Activated gamma-delta T cell (primary cell): ENCODE data around the gene CNTNAP2.

Experiments
- DNase-seq: peaks from one replicate; lab custom pipeline; 2025; lab: John Stamatoyannopoulos, UW

CNTNAP2 gene

DNA sequence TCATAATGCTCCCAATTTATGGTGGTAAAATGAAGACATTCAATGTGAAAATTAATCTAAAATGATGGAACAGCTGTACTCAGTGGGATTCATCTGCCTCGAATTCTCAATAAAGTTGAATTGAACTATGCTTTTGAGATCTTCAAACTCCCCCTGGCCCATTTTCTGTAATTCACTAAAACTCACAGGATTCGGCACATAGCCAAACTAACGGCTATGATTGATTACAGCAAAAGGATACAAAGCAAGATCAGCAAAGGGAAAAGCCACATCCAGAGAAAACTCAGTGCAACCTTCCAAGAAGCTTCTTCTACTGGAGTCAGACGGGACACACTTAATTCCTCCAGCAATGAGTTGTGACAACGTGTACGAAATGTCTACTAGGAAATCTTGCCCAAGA, 307.5 kb downstream of the CNTNAP2 start:
- DNase-seq: no peak

DNA sequence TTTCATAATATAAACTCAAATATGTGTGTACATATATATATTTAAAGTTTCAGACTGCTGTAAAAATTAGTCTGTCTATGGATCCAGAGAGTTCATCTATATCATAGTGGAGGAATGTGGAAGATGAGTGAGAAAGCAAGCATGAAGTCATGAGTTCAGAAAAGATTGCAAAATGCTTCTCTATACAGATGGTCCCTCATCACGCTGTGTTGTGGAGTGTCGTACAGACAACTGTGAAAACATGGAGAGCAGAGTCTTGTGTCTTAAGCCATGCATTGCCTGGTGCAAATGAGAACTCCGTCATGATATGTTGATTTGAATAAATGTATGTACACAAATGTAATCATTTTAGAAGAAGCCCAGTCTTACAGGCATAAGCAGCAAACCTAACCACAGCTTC, 316.9 kb downstream of the CNTNAP2 start:
- no peak for DNase-seq

DNA sequence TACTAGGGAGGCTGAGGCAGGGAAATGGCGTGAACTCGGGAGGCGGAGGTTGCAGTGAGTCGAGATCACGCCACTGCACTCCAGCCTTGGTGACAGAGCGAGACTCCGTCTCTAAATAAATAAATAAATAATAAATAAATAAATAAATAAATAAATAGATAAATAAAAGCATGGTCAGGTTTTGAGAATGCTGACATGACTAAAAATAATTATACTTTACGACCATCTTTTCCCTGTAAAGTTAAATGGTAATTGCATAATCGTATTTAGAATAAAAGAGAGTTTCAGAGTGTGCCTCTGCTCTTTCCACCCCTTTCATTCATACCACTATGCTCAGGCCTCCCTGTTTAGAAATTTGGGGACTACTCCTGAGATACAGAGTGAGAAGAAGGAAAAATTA, 326.5 kb downstream of the CNTNAP2 start:
- DNase-seq: no peak

DNA sequence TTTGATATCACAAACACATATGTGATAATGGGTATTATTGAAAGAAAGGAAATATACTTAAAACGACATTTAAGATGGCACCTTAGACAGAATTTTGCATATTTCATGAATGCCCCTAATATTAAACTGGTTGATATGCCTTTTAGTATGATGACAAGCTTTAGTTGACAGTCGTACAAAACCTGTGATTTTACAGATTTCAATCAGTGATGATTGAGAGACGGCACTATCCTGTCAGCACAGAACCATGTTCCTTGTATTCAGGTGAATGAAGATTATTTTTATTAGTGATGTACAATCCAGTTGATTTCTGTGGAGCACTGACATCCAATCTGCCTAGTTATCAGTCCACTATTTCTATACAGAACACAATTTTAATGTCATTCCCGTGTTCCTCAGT, 333.0 kb downstream of the CNTNAP2 start:
- DNase-seq: no peak

DNA sequence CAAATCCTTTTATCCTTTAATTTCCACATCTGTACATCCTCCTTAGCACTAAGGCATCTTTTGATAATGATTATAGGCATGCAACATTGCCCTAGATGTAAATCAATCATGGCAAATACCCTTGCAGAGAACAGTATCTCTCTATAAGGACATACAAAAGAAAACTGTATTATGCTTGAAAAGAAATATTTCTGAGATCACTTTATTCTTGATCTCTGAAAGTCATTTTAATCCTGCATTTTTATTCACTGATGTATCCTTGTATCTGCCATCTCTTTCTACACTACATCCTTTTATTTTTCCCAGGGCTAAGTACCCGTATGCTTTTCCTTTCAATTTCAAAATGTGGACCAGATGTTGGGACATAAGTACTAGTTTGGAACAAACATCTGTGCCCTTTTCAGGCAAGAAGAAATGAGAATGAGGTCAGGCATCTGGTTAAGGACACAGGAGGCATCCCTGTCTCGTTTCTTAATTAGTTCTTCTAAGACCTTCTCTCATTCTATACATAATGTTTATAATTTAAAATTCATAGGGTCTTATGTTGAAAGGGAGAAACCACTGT, 338.6 kb downstream of the CNTNAP2 start:
- no peak for DNase-seq

DNA sequence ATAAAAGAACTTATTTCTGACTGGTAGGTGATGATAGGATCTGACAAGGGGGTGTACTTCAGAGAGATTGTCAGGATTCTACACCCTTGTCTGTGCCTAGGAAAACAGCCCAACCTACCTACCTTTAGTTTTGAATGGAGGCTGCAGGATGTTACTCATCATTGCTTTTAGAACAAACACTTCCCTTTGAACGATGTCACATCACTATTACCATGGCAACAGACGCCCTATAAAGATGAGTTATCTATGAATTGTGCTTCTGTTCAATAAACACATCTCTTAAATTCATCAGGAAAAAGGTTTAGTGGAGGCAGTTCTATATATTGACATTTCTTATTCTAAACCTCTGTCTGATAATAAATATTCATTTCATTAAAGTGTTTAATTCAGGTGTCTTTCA, 362.4 kb downstream of the CNTNAP2 start:
- no peak for DNase-seq

DNA sequence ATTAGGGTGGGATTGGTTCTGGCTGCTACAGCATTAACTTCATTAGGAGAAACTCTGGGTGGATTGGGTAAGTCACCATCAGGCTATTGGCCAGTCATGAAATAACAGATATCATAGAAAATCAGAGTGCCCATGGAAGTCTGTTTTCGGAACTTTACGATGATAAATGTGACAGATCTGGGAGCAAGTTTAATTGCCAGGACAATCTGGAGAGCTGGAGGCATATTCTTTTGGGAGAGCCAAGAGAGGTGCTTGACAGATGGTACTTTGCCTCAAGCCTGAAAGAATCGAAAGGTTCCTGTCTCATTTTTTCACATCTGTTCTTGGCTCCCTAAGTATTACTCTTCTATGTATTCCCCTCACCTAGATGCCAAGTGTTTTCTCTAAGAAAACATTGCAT, 369.9 kb downstream of the CNTNAP2 start:
- no peak for DNase-seq

DNA sequence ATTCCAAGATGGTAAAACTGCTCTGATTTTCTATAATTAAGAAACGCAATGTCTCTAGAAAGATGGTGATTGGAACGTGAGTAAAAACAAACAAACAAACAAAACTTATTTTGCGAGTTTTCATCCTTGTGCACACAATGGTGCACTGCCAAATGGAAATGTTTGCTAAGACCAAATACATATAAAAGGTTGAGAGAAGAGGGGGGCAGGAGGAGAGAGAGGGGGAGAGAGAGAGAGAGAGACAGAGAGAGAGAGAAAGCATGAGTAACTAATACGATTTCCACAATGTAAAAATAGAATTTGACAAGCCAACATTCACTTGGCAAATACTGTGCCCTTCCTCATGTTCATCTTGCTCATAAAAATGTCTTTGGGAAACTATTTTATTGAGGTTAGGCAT, 375.4 kb downstream of the CNTNAP2 start:
- DNase-seq: no peak

DNA sequence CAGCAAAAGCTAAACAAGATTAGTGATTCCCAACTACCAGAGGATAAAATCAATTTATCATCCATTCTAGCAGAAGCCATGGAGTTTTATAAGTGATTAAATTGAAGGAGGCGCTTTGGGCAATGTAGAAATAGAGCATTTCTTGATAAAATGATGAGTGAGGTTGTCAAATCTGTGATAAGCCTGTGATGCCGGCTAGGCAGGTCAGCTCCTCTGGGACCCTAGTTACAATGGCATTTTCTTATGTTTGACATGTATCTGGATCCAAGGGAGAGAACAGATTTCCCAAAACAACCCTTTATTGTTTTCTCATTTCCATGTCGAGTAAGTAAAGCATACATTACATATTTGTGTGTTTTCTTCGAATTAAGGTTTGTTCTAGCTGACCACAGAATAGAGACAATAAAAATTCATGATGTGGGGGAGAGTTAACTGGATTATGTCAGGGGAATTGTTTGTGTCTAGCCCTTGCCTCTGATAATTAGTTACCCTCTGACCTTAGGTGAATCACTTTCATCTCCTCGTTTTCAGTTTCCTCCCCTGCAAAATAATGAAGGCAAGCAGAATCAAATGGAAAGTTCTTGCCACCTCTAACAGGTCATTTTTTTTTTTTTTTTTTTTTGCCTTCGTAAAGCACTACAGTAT, 378.5 kb downstream of the CNTNAP2 start:
- DNase-seq: no peak

DNA sequence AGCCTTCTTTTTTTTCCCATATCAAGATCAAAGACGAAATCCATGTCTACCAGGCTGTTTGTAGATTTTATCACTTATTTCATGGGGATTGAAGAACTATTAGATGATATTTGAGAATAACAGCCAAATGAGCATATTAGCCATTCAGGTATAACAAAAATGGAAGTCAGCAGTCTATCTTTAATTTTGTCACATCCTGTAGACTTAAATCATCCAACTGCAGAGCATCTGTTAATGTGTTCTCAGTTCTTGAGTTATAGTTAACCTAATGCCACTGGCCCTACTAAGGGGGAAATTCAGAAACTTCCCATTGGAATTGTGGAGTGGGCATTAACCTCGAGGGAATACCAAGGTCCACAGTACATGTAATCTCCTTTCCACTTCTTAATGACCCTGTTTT, 380.1 kb downstream of the CNTNAP2 start:
- DNase-seq: no peak

DNA sequence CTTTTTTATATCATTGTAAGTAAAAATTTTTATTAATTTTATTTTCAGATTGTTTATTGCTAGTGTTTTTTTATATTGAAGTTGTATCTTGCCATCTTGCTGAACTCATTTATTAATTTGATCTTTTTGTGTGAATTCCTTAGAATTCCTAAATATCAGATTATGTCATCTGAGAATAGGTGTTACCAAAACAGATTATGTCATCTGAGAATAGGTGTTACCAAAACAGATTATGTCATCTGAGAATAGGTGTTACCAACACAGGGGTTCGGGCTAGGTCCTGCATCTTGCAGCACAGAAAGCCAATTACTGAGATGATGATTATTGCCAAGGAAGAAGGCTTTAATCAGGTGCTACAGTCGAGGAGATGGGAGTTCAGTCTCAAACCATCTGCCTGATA, 383.4 kb downstream of the CNTNAP2 start:
- no peak for DNase-seq

DNA sequence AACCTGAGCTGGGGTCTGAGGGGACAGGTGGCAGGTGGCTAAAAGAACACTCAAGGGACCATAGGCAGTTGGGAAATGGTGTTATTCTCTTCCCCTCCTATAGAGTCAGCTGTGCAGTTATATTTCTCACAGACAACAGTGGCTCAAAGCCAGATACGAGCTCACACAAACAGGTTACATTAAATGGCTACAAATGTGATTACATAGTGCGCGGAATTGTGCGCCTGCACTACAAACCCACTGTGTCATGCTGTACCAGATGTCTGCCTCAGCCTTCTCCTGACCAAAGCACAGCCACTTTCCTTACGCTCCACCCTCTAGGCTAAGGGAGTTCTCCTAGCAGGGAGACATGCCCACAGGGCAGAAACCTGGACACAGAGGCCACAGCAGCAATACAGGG, 387.2 kb downstream of the CNTNAP2 start:
- no peak for DNase-seq

DNA sequence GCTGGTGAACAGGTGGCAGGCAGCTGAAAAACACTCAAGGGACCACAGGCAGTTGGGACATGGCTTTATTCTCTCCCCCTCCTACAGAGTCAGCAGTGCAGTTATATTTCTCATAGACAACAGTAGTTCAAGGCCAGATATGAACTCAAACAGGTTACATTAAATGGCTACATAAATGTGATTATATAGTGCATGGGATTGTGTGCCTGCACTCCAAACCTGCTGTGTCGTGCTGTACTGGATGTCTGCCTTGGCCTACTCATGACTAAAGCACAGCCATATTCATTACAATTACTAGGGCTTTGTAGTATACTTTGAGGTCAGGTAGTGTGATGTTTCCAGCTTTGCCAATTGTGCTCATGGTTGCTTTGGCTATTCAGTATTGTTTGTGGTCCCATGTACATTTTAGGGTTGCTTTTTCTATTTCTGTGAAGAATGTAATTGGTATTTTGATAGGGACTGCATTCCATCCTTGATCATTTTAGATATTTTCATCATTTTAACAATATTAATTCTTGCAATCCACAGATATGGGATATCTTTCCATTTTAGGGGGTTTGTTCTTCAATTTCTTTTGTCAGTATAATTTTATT, 393.6 kb downstream of the CNTNAP2 start:
- DNase-seq: no peak

DNA sequence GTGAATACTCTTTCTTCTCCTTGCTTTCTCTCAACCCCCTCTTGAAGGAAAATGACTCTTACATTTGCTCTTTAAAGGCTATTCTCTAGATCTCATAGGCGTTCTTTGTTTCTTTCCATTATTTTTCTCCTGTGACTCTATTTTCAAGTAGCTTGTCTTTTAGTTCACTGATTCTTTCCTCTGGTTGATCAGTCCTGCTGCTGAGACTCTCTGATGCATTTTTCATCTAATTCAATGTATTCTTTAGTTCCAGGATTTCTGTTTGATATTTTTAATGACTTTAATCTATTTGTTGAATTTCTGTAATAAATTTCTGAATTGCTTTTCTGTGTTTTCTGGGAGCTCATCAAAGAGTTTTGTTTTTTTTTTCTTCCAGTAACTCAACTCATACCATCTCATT, 397.7 kb downstream of the CNTNAP2 start:
- no peak for DNase-seq

DNA sequence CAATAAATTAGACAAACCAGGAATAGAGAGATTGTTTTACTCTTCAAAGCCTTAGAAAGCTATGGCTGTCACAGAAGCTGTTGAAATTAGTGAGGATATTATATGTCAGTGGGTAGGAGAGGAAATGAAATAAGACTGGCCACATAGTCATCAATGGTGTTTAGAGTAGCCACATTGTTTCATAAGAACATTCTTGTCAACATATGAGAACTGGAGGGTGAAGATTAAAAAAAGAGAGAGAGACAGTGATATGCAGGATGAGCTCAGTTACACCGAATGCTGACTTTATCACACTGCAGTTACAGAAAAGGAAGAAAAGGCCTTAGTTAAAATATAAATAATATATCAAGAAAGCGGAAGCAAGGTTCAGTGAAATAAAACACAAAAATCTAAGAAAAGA, 412.0 kb downstream of the CNTNAP2 start:
- DNase-seq: no peak

DNA sequence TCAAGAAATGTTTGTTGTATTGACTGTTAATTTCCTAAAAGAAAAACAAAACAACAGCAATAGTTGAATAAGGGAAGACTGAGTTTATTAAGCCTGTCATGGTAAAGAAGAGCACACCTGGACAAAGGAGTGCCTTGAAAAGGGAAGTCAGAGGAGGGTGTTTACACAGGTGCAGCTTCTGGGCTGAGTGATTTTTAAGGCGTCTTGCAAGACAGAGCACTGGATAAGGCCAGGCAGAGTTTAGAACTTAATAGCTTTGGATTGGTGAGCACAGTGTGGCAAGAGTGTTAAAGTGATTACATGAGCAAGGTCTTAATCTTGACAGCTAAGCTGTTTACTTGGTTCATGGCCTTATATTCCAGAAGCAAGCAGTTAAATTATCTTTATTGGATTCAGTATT, 423.2 kb downstream of the CNTNAP2 start:
- DNase-seq: no peak

DNA sequence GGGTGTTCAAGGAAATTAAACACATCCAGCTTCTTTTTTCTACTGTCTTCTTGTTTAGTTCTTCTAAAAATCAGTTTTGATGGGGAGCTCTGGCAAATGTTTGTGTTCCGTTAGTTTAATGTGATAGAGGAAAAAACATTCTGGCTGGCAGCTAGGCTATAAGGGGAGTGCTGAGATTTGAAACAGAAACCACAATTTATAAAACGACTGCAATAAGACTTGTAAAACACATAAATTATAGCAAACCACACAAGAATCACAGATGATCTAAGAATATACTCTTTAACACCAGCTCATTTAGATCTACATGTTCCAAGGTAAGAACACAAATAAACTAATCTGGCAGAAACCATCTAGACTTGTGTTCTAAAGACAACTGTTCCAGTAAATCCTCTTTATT, 425.5 kb downstream of the CNTNAP2 start:
- no peak for DNase-seq

DNA sequence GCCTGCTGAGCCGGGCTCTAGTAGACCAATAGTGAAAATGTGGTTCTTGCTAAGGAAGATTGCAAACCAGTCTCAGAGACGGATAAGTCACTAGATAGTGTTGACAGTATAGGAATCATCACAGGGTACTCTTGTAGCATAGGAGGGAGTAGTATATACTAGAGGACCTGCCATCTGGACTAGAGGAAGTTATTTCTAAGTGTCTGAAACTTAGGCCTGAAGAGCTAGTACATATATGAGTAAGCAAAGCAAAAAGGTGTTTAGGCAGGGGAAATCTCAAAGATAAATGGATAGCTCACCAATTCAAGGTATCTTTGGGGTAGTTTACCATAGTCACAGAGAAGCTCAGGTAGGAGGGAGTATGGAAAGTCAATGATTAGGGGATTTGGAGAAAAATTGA, 428.1 kb downstream of the CNTNAP2 start:
- no peak for DNase-seq

DNA sequence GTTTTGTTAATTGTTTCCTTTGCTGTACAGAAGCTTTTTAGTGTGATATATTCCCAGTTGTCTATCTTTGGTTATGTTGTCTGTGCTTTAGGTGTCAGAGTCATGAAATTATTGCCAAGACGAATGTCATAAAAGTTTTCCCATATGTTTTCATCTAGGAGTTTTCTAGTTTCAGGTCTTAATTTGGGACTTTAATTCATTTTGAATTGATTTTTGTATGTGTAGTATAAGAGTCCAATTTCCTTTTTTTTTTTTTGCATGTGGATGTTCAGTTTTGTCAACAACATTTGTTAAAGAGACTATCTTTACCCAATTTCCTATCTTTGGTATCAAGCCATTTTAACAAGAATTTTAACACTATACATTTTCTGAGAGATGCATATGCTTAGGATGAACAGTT, 432.2 kb downstream of the CNTNAP2 start:
- no peak for DNase-seq

DNA sequence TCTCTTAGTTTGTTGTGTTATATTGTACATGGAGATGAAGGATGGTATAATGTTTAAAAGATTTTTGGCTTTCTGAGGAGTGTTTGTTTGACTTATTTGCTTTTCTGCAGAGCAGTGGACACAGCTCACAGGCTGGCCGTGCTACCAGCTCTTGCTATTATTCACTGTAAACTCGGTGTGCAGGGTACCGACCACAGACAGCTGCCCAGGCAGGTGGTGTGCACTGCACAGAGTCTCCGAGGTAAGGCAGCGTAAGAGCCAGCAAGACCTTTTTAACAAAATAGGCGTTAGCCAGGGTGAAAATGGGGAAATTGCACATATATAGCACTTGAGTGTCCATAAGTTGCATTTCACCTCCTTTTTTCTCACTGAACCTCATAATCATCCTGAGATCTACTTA, 438.0 kb downstream of the CNTNAP2 start:
- no peak for DNase-seq

DNA sequence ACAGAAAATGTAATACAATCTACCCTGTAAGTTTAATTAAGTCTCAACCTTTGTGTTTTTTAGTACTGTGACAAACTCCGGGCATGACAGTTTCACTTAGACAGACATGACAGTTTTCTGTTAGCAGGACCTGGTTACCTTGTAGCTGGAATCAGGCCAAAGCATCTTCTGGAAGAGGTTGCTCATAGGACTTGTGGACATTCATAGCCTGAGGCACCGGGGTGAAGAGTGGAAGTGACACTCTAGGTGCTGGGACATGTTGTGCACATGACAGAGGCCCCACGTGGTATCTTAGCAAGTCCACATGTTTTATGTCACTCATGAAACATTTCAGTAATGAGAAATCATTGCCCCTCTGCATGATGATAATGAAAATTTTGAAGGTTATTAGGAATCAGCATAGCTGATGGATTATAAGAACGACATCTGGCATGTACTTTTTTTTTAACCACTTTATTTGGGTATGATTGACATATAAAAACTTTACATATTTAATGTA, 441.4 kb downstream of the CNTNAP2 start:
- no peak for DNase-seq

DNA sequence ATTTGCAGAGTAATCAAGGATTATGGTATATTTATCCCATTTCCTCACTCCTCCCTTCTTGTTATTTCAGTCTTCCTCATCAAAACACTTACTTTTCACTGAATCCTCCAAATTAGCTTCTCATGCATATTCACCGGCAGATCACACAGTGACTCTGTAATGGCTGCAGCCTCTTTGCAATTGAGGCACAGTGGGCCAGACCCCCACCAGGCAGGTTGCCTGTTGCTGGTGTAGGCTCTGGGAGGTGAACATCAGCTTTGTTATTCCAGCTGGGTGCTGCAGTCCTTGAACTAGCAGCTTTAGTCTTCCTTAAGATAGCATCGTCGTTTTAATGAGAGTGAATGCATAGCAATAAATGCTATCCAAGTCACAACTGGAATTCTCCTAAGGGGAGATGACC, 449.3 kb downstream of the CNTNAP2 start:
- no peak for DNase-seq

DNA sequence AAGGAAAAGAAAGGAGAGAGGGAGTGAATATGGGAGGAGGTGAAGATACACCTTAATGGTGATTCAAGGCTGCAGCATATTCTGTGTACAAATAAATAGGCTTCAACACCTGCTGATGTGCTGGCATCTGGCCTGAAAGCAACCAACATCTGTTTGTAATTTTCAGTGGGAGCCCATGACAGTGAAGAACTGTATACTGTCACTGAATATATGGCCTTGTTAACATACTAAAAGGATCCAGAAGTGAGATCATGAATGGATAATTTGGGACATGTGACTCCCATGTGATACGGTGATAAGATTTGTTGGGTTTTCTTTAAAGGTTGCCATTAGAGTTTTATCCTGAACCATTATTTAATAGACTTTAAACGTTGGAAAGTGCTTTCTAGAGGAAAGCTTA, 459.3 kb downstream of the CNTNAP2 start:
- DNase-seq: no peak

DNA sequence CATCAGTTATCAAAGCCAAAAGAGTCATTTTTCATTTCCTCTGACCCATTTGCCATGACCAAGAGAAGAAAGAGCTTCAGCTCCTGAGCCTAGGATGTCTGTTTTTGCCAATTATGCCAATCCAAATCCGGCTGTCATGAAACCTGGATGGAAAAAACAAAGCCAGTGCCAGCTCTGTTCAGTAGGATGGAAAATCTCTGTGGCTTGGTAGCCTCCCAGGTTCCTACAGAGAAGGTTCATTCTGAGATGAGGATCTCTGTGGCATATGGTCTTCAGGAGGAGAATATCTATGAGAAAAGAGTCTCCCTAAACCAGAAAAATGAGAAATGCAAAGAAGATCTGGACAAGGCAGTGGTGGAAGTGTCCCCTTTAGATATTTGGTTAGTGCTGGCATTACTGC, 475.4 kb downstream of the CNTNAP2 start:
- no peak for DNase-seq
